NCI-H524 (cell line): ENCODE measurements around the gene NDUFB7.
"Not testable (repeated sequence)": the region's sequence is repeated elsewhere in the genome, so short reads cannot be mapped to it uniquely, and the experiment has no call there.

ENCODE experiments used
- DNase-seq, 2 experiments: peaks; one replicate each; lab custom pipeline; 2025; lab: John Stamatoyannopoulos, UW

Gene NDUFB7

DNA sequence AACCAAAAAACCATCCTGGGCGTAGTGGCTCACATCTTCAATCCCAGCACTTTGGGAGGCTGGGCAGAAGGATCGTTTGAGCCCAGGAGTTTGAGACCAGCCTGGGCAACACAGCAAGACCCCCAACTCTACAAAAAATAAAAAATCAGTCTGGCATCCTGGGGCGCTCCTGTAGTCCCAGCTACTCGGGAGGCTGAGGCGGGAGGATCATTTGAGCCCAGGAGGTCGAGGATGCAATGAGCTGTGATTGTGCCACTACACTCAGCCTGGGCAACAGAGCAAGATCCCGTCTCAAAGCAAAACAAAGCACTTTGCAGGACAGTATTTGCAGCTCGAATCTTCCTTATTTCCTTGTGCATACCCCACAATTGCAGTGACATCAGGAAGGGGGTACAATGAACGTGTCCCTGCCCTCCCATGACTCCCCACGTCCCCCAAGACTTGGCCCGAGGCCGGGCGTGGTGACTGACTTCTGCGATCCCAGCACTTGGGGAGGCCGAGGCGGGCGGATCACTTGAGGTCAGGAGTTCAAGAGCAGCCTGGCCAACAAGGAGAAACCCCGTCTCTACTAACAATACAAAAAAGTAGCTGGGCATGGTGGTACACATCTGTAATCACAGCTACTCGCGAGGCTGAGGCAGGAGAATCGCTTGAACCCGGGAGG, 870 bp downstream of the NDUFB7 start:
- no peak for DNase-seq

- DNase-seq: no peak
These were observed 4.8 kb downstream of the NDUFB7 start for GRCh38 chr19:14567079-14567478.

GRCh38 chr19:14566712-14567077, 5.2 kb downstream of the NDUFB7 start:
- no peak for DNase-seq

- DNase-seq: no peak
These were observed 5.8 kb downstream of the NDUFB7 start for GRCh38 chr19:14565765-14566711.

DNA sequence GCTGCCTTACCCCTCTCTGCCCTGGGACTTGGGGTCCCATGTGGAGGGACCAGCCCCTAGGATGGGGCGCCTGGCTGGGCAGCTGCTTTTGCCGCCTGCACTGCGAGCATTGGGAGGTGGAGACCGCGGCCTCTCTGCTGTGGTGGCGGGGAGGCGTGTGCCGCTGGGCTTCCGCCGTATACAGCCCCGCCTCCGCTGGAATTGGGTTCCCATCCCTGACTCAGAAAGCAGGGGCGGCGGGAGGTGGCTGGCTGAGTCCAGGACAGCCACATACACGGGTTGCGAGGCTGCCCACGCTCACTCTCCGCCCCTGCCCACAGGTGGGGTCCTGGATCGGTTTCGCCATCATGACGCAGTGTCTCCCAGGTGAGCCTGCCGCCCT, 6.6 kb downstream of the NDUFB7 start:
- no peak for DNase-seq

DNA sequence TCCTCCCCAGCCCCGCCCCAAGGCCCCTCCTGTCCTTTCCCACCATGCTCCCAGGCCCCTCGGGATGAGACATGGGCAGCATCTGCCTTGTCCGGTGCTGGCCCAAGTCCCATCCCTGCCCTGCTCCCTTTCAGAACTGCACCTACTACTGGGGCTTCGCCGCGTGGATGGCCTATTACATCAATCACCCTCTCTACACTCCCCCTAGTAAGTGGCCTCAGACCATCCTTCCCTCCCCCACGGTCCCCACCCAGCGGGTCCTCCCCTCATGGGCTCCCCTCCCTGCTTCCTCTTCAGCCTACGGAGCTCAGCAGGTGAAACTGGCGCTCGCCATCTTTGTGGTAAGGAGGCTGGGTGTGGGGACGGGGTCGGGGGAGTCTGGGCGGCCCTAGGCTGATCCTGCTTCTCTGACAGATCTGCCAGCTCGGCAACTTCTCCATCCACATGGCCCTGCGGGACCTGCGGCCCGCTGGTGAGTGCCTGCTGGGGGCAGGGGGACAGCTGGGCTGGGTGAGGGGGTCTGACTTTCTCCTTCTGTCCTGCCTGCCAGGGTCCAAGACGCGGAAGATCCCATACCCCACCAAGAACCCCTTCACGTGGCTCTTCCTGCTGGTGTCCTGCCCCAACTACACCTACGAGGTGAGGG, 7.1 kb downstream of the NDUFB7 start:
- not testable (repeated sequence) for DNase-seq

- DNase-seq: no peak
These were observed 7.7 kb downstream of the NDUFB7 start for GRCh38 chr19:14563989-14564651.

GRCh38 chr19:14563590-14563926, 8.3 kb downstream of the NDUFB7 start:
- no peak for DNase-seq

DNA sequence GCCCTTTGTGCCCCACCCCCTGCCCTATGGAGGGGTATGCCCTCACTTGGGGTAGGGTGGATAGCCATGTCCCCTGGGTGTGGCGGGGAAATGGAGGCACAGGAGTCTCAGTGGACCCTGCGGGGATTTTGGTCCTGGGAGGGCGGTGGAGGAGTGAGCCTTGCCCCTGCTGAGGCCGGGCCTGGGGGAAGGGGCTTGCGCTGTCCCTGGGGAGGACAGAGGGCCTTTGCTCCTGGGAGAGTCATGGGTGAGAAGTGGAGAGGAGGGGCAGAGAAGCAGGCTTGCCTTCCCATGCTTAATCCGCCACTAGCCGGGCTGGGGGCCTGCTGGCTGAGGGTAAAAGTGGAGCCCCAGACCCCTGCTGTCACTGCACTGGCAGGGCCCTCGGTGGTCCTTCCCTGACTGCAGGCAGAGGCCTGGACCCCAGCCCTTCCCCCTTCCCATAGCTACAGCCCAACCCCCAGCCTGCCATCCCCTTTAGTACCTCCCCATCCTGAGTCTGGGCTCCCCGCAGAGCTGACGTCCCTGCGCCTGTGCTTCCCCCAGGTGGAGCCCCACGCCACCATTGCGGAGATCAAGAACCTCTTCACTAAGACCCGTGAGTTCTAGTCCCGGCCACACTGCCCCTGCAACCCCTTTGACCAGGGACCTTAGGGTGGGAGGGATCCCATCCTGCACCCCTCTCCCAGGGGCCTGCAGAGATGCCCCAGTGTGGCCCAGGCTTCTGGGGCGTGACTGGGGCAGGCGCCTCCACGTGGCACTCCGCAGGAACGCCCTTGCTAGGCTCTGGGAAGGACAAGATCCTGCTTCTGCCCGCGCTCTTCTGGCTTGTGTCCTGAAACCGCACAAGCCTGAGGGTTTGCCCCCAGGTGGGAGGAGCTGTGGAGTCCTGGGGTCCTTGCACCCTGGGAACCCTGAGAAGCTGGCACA, 8.9 kb downstream of the NDUFB7 start:
- no peak for DNase-seq

- DNase-seq: no peak
These were observed 10.0 kb downstream of the NDUFB7 start for GRCh38 chr19:14561847-14562351.

- DNase-seq: no peak
These were observed 10.6 kb downstream of the NDUFB7 start for GRCh38 chr19:14561249-14561648.

GRCh38 chr19:14560776-14561108, 11.1 kb downstream of the NDUFB7 start:
- no peak for DNase-seq

DNA sequence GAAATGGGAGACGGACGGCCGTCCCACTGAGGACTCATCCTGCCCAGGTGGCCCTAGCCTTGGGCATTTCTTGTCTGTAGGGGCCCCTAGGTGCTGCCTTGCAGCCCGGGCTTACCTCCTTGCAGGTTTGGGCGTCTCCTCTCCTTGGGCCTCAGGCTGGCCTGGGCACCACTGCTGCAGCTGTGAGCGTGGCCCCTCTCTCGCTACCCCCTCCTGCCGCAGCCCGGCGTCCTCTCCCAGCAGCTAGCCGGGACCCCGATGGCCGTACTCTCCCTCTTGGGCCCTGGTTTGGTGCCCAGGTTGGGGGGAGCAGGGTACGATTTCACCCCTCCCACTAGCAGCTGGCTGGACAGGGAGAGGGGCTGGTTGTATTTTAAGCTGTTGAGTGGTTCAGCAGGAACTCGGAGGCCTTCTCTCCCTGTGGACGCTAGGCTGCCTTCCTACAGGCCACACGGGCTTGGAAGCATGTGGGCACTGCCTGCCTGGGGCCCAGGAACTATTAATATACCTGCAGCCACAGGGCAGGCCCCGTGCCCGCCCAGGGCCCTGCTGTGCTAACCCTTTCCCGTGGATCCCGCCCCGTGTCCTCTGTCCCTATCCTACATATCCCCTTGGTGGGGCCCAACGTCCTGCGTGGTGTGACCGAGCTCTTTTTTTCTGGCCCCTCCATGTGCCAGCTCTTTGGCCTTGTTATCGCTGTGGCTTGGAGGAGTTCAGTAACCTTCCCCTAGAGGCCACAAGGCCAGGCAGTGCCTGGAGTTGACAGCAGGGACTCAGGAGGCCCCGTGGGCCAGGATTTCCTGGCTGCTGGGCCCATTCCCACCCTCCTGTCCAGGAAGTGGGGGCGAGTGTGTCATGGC, 11.7 kb downstream of the NDUFB7 start:
- no peak for DNase-seq

- no peak for DNase-seq
These were observed 13.3 kb downstream of the NDUFB7 start for GRCh38 chr19:14558370-14559066.

DNA sequence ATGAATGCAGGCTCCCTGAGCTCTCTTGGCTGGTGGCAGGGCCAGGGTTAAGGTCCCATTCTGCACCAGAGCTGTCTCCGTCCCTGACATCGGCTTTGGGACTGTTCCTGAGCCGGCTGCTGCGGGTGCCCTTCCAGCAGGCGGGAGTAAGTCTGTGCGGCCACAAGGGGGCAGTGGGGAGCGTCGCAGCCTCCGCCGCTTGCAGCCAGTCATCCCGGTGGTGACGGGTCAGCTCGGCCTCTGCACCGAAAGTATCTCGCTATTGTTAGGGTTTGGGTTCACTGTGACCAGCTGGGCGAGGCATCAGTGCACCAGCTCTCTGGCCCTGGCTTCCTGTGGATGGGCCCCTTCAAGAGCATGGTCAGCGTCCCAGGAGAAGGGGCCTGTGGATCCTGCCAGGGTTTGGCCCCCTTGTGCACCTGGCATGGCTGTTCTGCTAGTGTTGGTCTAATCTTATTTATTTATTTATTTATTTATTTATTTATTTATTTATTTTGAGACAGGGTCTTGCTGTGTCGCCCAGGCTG, 15.1 kb downstream of the NDUFB7 start:
- peak; percentile 33 to 47 for DNase-seq

- DNase-seq: no peak
These were observed 15.8 kb downstream of the NDUFB7 start for GRCh38 chr19:14555918-14556661.

DNA sequence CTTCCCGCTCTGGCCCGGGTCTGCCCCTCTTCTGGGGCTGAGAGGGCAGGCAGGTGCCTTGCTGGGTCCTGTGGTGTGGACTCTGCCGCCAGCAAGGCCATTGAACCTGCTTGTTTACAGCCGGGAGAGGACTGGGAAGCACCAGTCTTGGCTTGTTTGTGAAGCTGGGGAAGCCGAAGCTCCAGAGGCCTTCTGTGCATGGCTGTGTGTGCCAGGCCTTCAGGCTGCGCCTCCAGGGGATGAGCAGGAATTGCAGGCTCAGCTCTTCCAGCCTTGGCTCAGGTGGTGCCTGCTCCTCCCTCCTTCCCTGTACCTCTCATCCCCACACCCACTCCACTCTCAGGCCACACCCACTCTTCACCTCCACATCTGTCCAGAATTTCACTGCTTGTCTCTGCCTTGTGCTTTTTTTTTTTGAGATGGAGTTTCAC, 17.5 kb downstream of the NDUFB7 start:
- DNase-seq: peak; percentile 31 to 66

DNA sequence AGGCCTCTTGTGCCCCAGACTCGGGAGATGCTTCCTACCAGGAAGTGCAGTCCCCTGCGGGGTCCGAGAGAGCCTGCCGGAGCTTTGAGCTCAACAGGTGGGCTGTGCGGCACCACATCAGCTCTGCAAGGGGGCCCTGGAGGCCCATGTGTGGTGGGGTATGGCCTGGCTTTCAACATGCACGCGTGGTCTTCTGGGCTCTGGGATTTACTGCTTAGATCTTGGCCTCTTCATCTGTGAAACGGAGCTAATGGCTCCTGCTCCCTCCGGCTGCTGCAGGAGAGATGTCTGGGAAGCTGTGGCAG, 18.0 kb downstream of the NDUFB7 start:
- no peak for DNase-seq
